AG20443 (cell line): ENCODE data around the gene NKX6-2.
"Not testable (repeated sequence)": the region's sequence is repeated elsewhere in the genome, so short reads cannot be mapped to it uniquely, and the experiment has no call there.

Experiments
- DNase-seq: peaks from one replicate; pipeline ENCODE4 v3.0.0; 2012; ENCODE audit warnings: low spot score, mixed read lengths

NKX6-2 gene

DNA sequence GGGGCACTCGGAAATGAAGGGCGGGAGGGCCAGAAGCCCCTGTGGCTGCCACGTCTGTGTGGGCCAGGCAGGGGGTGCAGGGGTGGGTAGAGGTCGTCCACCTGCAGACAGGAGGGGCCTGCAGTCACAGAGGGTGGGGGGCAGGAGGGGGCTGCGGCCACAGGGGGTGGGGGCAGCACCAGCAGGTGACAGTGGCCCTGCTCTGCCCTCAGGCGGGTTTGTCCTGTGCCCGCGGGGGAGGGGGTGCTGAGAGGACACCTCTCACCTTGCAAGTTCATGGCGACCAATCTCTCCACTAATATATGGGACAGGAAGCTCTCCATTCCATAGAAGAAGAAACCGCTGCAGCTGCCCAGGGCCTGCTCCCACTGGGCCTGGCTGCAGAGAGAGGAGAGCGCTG is 26.6 kb upstream of the NKX6-2 start:
- DNase-seq = no peak

GRCh38 chr10:132811891-132812481 is 26.0 kb upstream of the NKX6-2 start:
- no peak for DNase-seq

DNA sequence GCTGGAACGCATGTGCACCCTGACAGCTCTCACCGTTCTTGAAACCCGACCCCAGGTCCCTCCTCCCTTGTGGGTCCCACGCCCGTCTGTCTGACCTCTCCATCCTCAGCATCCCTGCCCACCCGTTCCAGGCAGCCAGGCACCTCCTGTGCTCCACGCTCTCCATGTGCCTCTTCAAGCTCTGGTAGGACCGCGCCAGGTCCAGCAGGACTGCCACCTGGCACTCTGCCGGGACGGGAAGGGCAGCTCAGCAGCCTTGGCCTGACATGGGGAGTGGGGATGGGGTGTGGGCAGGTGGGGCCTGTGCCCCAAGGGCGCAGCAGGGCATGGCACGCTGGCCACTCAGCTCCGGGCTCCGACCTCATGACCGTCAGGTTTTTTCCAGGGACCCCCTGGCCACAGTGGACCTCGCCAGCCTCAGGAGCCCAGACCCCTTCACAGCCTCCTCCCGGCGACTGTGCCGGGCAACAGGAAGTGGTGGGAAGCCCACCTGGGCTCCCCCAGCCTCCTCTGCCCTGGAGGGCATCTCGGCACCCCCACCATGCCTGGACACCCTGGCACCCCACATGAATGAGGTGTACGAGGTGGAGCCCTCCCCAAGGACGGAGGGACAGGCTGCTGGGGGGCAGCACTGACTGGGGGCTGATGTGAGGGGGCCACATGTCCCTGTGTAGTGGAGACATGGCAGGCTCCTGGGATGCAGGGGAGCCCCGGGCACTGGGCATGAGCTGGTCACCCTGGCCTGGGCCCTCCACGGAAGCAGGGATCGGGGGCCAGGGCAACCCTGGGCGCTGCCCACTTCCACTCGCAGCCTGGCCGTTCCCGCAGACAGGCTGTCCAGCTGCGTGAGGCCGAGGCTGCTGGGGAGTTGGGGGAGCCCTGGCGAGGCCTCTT is 25.1 kb upstream of the NKX6-2 start:
- DNase-seq = no peak

DNA sequence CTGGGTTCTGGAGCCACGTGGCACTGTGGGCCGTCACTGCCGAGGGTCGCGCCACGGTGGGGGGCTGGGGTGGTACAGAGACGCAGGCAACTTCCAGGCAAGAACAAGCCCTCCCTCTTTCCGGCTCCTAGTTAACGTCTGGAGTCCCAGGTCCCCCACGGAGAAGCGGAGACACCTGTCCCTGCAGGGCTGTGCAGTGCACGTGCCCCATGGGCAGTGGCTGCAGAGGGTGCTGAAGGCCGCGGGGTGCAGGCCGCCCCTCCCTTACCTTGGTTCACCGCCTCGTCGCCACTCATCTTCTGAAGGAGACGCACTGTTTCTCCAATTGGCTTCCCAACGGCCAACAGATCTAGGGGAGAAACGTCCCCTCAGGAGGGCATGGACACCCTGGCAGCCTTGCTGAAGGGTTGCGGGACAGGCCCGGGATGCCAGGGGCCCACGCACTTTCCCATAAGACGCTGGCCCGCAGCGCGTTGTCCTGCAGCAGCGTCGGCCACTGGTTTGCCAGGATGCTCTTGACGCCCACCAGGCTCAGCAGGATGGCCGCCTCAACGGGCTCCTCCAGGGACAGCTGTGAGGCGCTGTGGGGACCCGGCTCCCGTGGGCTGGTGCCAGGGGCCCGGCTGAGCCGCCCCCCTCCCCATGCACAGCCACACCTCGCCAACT is 24.3 kb upstream of the NKX6-2 start:
- no peak for DNase-seq

- no peak for DNase-seq
Measured at GRCh38 chr10:132809232-132810140, 23.5 kb upstream of the NKX6-2 start.

DNA sequence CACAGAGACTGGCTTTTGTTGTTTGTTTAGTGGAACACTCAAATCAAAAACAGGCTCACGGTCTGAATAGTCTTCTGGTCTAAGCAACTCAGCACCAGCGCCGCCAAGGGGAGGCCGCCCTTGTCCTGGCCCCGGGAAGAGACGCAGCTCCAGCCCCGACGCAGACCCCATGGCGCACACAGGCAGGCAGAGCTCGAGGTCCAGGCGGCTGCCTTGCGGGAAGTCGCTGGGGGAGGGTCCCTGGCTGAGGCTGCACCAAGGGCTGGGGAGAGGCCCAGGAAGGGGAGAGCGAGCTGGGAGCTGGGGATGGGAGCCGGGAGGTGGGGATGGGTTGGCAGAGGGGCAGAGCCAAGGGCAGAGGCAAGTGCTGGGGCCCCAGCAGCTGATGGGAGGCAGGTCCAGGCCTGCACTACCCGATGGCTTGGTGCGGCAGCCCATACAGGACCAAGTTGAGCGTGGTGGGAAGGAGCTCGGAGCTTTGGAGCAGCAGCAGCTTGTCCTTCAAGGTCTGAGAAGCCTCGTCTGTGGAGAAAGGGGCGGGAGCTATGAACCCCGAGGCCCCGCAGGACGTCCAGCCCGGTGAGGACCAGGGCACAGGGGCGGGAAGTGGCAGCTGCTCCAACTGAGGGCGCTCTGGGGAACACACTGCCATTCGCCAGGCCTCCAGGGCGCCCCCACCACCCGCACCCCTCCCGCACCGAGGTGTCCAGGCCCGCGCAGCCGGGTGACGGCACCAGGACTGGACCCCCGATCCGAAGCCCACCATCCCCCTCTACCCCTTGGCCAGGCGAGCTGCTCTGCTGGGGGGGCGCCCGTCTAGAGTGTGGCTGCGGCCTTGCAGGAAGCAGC is 22.7 kb upstream of the NKX6-2 start:
- DNase-seq = no peak

GRCh38 chr10:132807621-132808049 is 21.7 kb upstream of the NKX6-2 start:
- no peak for DNase-seq

GRCh38 chr10:132806561-132807003 is 20.6 kb upstream of the NKX6-2 start:
- no peak for DNase-seq

DNA sequence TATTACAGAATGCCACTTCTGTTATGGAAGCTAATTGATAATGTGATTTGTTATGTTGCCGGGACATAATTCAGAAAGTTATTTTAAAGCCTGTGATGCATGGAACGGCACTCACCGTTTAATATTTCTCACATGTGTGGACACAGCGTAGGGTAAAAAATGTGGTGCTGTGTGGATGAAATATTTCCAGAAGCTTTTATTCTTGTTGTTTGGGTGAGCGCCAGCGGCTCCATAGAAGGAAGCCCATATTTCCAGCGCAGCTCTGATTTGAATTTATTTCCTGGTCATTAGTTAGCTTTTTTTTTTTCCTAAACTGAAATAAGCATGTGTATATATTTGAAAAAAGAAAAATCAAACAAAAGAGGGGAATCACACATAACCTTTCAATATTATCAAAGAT is 20.2 kb upstream of the NKX6-2 start:
- DNase-seq = no peak

DNA sequence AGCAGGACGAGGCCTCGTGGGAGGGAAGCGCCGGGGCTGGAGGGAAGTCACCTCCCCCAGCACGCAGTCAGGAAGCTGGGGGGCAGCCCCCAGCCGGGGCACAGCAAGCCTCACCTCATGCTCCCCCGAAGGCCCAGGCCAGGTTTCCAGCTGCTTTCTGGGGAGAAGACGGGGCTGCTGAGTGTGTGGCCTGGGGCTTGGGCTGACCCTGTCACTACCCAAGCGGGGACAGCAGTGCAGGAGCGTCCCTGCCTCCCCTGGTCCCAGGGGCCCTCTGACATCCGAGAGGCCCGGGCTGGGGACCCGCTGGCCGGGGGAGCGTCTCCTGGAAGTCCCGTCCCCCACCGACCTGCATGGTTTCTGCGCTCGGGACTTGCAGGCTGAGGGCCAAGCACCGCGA is 19.7 kb upstream of the NKX6-2 start:
- DNase-seq = no peak

DNA sequence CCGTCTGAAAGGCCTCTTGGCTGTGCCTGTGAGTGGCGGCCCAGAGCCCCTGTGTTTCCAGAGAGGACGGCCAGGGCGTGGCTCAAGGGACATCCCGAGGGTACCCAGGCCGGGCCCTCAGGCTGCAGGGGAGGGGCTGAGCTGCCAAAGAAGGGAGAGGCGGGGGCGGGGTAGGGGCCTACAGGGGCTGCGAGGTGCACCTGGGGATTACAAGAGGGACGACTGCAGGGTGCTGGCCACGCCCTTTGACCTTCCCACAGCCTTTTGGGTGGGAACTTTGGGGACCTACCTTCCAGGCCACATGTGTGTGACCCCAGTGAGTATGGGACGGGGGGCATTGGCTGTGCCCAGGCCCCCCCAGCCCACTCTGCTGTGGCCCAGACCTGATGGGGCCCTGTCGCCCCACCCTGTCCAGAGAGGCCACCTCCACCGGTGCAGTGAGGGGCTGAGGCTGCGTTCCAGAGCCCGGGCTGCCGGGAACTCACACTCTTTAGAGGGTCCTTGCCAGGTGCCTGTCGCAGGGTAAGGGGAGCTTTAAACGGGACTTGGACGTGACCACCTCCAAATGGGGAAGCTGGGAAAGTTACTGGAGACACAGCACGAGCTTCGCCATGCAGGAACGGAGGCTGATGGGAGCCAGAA is 19.0 kb upstream of the NKX6-2 start:
- no peak for DNase-seq

DNA sequence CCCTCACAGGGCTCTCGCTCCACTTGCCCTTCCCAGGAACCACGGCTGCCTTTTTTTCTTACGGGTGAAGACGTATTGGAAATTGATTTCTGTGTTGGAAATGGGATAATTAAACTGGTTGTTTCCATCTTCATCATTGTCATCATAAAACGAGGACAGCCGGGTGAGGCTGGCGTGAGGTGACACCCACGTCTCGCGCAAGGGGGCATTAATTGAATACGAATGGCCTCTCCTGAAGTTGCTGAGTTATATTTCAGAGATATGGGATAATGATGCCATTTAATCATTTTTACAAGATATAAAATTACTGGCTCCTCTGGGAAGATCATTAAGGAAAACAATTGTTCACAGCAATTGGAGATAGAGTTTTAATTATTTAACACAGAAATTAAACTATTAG is 18.3 kb upstream of the NKX6-2 start:
- no peak for DNase-seq

DNA sequence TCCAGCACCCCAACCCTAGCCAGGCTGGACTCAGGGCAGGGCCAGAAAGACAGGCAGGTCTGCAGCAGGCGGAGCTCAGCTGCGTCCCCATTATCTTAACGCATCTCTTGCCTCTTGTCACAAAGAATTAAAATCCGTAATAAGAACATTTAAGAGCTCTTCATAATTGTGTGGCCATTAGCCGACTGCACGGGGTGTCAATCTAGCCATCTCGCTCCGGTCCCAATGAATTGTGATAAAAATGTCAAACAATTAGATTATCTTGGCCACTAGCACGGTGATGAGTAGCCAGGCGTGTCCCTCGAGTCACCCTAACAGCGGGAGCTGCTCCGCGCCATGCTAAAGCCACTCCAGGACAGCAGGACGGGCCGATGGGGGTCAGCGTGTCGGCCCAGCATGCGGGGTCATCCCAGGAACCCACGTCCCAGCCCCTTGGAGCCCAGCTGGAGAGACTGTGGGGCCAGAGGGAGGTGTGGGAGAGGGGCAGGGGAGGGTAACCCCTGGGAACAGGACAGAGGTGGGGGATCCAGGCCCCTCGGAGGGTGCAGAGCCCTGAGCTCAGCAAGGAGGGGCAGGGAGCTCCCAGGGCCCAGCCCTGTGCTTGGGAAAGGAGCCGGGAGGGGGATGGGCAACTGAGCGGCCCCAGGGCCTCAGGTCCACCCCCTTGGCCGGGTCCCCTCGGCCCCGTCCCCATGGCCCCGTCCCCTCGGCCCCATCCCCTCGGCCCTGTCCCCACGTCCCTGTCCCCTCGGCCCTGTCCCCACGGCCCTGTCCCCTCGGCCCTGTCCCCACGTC is 17.7 kb upstream of the NKX6-2 start:
- DNase-seq = no peak

DNA sequence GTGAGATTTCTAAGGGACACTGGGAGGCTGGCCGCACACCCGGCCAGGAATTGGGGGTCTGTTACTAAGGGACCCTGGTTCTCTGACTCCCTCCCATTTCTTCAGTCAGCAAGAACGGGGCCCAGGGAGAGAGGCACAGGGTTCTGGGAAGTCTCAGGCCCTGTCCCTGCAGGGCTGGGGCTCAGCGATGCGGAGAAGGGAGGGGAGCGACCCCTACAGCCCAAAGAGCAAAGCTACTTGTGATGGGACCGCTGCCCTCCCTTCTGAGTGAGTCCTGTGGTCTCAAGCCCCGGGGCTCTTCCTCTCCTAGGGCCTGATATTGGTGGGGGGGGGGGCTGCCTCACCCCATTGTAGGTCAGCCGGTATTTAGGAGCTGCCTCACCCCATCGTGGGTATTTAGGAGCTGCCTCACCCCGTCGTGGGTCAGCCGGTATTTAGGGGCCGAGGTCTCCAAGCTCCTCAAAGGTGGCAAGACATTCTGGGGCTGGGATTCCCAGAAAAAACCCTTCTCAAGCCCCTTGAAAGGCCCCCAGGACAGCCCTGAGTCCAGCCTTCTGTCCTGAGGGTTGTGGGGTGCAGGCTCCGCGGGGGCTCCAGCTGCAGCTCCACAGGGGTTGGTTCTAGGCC is 16.9 kb upstream of the NKX6-2 start:
- no peak for DNase-seq

DNA sequence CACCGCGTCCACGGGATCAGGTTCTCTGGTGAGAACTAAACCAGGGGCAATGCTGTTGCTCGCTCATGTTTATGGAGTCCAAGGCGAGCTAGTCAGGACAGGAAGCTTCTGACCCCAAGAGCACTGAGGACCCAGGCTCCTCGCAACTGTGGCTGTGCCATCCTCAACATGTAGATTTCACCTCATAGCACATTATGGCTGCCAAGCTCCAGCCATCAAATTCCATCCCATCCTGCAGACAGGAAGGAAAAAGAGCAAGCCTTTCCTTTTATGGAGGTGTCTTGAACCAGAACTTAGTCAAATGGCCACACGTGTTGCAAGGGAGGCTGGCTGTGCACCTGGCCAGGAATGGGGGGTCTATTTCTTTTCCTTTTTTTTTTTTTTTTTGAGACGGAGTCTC is 16.1 kb upstream of the NKX6-2 start:
- DNase-seq = no peak

DNA sequence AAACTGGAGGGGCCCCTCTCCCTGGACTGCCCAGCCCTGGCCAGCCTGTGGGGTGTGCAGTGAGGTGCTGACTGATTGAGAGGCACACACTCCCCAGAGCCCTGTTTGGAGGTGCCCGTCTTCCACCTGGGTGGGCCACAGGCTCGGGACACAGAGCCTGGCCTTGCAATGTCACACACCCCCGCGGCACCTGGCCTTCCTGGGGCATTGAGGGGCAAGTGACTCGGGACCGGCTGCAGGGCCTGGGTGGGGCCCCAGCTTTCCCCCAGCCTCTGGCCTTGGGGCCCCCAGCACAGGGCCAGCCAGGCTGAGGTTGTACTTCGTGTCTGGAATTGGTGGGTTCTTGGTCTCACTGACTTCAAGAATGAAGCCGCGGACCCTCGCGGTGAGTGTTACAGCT is 13.9 kb upstream of the NKX6-2 start:
- no peak for DNase-seq

GRCh38 chr10:132798876-132799275 is 12.9 kb upstream of the NKX6-2 start:
- no peak for DNase-seq

GRCh38 chr10:132798403-132798802 is 12.5 kb upstream of the NKX6-2 start:
- DNase-seq = no peak

DNA sequence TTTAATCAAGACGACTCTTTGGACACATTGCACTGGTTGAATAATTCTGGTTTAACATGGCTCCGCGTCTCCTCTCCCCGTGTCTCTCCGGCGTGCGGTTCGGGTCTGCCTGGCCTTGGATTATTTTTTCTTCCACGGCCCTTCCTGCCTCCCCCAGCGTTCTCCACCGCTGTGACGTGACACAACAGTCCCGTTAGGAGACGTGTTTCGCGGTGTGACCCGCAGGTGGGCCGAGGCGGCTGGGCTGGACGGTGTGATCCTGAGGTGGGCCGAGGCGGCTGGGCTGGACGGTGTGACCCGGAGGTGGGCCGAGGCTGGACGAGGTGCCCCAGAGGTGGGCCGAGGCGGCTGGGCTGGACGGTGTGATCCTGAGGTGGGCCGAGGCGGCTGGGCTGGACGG is 12.0 kb upstream of the NKX6-2 start:
- DNase-seq = not testable (repeated sequence)
